ENCODE results near the gene PNKD.

DNA sequence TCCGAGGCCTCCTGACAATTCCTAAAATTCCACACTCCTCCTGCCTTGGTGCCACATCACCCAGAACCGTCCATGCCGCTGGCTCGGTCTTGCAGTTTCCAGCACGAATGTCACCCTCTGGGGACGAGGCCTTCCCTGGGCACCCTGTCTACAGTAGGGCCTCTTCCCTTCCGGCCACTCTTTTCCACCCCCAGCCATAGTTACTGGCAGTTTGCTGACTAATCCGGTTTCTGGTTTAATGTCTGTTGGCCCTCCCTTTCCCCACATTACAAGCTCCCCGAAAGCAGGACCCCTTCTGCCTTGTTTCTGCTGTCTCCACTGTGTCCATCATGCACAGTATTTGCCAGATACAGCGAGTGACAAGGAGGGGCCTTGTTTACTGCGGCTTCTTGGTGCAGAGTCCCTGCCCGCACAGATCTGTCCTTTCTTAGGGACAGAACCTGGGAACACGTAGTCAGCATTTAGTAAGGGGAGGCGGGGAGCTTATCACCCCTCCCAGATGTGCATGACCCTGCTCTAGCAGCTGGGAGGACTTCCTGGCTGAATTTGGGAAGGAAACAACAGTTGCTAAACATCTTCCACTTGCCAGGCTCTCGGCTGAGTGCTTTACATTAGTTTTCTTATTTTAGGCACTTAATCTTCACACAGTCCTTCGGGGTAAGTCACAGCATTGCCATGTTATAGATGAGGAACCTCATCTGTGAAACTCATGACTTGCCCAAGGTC, 62.8 kb downstream of the PNKD start:
- TF ChIP-seq POLR2A (IDR thresholded peaks at IDR 0.05; ENCODE audit: low read depth, low read length) (no peak), POLR2AphosphoS5 (IDR thresholded peaks at IDR 0.05; ENCODE audit: low read depth, low read length) (no peak), TAF1 (IDR thresholded peaks at IDR 0.05; ENCODE audit: low read depth, low read length) (no peak), SPI1 (IDR thresholded peaks at IDR 0.05; ENCODE audit: low read depth, low read length) (no peak)

Measured in GM12891 (cell line).